Measurements from ENCODE around the gene HMGN2. TPM values are rescaled to one million over a fixed set of nuclear protein-coding genes. Genes with fewer than 3 reads are reported as not detected.

The HMGN2 gene
- total and polyA plus RNA-seq, 2 of the 13 experiments (the other 11 are each of a cell fraction or from before 2014, with no cell fraction given), result 63.4 to 343 TPM

GRCh38 chr1:26459573-26460031 is 12.6 kb upstream of the HMGN2 start:
- intact Hi-C loops (cut with micrococcal nuclease; ENCODE audit: unreplicated experiment) (no loop called here), in situ Hi-C loops (cut with HindIII; ENCODE audit: extremely low pct_ligation_motif_present, low pct_unique_long_range_greater_than_20kb) (no loop called here)
- FAIRE-seq (no peak), ATAC-seq (no peak), DNase-seq (ENCODE audit: low spot score) (no peak)
- Histone ChIP-seq H3K9ac (ENCODE audit: insufficient read depth, low read depth, low read length) (no peak overlapping the region), H3K79me2 (ENCODE audit: insufficient read depth, low read length) (no peaks in the 10 kb centered on the region), H3K27me3 (ENCODE audit: control insufficient read depth in 1 of 2, insufficient read depth in 2 of 2, low read length in 2 of 2) (no peaks in the 10 kb centered on the region), H3K4me3 (replicated peaks in 1 of 3; ENCODE audit: insufficient read depth in 1 of 3, low read depth in 2 of 3, low read length in 3 of 3) (no peak overlapping the region), H4K20me1 (ENCODE audit: insufficient read depth, low read length) (no peaks in the 10 kb centered on the region), H2AFZ (ENCODE audit: low read length) (no peak overlapping the region), H3K27ac (ENCODE audit: extremely low read length, insufficient read depth, low read length) (no peak overlapping the region), H3K9me3 (ENCODE audit: low read length) (no peaks in the 10 kb centered on the region), H3K4me2 (ENCODE audit: low read depth, low read length) (no peak overlapping the region), H3K36me3 (replicated peaks in 1 of 2; ENCODE audit: control insufficient read depth in 1 of 2, insufficient read depth in 2 of 2, low read length in 2 of 2) (peaks cover 12 to 46% of the 10 kb centered on the region in 2 experiments), H3K4me1 (ENCODE audit: insufficient read depth, low read length) (no peaks in the 10 kb centered on the region)
- ChIA-PET CTCF (ENCODE audit: low intra/inter-chr PET ratio, low total read pairs) (no interaction called here), POLR2A (no interaction called here)
- WGBS (ENCODE audit: low lambda C conversion rate), result 93% methylated on average over 3 of the region's 3 CpGs
- TF ChIP-seq, protein P1, sequence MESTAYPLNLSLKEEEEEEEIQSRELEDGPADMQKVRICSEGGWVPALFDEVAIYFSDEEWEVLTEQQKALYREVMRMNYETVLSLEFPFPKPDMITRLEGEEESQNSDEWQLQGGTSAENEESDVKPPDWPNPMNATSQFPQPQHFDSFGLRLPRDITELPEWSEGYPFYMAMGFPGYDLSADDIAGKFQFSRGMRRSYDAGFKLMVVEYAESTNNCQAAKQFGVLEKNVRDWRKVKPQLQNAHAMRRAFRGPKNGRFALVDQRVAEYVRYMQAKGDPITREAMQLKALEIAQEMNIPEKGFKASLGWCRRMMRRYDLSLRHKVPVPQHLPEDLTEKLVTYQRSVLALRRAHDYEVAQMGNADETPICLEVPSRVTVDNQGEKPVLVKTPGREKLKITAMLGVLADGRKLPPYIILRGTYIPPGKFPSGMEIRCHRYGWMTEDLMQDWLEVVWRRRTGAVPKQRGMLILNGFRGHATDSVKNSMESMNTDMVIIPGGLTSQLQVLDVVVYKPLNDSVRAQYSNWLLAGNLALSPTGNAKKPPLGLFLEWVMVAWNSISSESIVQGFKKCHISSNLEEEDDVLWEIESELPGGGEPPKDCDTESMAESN (CRISPR knock-in tag; conservative IDR thresholded peaks at IDR 0.05), result no peak
- TF ChIP-seq, protein P2, sequence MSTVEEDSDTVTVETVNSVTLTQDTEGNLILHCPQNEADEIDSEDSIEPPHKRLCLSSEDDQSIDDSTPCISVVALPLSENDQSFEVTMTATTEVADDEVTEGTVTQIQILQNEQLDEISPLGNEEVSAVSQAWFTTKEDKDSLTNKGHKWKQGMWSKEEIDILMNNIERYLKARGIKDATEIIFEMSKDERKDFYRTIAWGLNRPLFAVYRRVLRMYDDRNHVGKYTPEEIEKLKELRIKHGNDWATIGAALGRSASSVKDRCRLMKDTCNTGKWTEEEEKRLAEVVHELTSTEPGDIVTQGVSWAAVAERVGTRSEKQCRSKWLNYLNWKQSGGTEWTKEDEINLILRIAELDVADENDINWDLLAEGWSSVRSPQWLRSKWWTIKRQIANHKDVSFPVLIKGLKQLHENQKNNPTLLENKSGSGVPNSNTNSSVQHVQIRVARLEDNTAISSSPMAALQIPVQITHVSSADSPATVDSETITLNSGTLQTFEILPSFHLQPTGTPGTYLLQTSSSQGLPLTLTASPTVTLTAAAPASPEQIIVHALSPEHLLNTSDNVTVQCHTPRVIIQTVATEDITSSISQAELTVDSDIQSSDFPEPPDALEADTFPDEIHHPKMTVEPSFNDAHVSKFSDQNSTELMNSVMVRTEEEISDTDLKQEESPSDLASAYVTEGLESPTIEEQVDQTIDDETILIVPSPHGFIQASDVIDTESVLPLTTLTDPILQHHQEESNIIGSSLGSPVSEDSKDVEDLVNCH (CRISPR knock-in tag; IDR thresholded peaks at IDR 0.05), result no peak
- TF ChIP-seq, protein P3, sequence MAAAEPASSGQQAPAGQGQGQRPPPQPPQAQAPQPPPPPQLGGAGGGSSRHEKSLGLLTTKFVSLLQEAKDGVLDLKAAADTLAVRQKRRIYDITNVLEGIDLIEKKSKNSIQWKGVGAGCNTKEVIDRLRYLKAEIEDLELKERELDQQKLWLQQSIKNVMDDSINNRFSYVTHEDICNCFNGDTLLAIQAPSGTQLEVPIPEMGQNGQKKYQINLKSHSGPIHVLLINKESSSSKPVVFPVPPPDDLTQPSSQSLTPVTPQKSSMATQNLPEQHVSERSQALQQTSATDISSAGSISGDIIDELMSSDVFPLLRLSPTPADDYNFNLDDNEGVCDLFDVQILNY (CRISPR knock-in tag; conservative IDR thresholded peaks at IDR 0.05), result no peak
- TF ChIP-seq, protein P4, sequence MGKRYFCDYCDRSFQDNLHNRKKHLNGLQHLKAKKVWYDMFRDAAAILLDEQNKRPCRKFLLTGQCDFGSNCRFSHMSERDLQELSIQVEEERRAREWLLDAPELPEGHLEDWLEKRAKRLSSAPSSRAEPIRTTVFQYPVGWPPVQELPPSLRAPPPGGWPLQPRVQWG (CRISPR knock-in tag; IDR thresholded peaks at IDR 0.05; ENCODE audit: borderline replicate concordance, low read depth), result no peak
- TF ChIP-seq, protein P5, sequence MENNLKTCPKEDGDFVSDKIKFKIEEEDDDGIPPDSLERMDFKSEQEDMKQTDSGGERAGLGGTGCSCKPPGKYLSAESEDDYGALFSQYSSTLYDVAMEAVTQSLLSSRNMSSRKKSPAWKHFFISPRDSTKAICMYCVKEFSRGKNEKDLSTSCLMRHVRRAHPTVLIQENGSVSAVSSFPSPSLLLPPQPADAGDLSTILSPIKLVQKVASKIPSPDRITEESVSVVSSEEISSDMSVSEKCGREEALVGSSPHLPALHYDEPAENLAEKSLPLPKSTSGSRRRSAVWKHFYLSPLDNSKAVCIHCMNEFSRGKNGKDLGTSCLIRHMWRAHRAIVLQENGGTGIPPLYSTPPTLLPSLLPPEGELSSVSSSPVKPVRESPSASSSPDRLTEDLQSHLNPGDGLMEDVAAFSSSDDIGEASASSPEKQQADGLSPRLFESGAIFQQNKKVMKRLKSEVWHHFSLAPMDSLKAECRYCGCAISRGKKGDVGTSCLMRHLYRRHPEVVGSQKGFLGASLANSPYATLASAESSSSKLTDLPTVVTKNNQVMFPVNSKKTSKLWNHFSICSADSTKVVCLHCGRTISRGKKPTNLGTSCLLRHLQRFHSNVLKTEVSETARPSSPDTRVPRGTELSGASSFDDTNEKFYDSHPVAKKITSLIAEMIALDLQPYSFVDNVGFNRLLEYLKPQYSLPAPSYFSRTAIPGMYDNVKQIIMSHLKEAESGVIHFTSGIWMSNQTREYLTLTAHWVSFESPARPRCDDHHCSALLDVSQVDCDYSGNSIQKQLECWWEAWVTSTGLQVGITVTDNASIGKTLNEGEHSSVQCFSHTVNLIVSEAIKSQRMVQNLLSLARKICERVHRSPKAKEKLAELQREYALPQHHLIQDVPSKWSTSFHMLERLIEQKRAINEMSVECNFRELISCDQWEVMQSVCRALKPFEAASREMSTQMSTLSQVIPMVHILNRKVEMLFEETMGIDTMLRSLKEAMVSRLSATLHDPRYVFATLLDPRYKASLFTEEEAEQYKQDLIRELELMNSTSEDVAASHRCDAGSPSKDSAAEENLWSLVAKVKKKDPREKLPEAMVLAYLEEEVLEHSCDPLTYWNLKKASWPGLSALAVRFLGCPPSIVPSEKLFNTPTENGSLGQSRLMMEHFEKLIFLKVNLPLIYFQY (CRISPR knock-in tag; IDR thresholded peaks at IDR 0.05; ENCODE audit: borderline replicate concordance), result no peak
- TF ChIP-seq EHMT2 (IDR thresholded peaks at IDR 0.05; ENCODE audit: borderline replicate concordance, low read depth, low read length) (no peak), KDM3A (CRISPR knock-in tag; IDR thresholded peaks at IDR 0.05; ENCODE audit: low read depth) (no peak), ZMYM3 (CRISPR knock-in tag; IDR thresholded peaks at IDR 0.05) (no peak)
- BruUV-seq (replicated peaks), result no TSS peak

Data from HepG2 (cell line).